ENCODE measurements around the gene FOXD1.
A peak's percentile ranks its signal among the peaks of the same experiment; 100 is the strongest.
"Not testable (repeated sequence)": the region's sequence is repeated elsewhere in the genome, so short reads cannot be mapped to it uniquely, and the experiment has no call there.

The FOXD1 gene

DNA sequence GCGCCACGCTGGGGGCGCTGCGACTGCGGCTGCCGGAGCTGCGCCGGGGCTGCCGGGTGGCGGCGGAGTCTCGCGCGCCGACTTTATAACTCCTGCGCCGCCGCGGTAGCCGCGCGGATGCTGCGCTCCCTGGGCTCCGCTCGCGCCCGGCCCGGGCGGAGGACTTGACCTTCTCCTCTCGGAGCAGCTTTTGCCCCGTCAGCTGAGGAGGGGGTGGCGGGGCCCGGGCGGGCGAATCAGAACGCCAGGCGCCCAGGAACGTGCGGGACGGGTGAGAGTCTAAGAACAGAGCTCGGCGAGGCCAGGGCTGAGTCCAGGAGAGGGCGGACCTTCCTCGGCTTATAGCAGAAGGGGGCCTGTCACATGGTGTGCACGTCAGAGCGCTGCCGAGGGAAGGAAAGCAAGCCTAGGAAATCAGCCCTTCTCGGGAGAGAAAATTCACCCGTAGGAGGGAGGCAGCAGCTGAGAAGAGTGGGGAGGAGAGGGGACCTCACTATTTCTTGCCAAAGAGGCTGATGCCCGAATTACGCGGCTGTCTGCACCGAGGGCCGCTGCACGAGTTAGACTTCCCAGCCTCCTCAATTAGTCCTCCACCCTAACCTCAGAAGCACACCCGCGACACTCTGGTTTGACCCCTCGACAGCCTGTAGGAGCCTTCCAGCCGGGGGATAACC lies at the start of gene FOXD1:
FOXD1 (minus strand) TSS at position 315 of the 674 bp plus-strand sequence. CDS start 415 bp downstream, outside the sequence.
- peak within 1 kb of the TSS; percentile 94 for H3K4me2 ChIP-seq
- no peak within 1 kb of the TSS; the same call in 1 of the 2 replicates for H3K9ac ChIP-seq
- peaks cover 85% of the 10 kb centered on the region for H4K20me1 ChIP-seq
- no peaks in the 10 kb centered on the region for H3K36me3 ChIP-seq
- peaks cover 100% of the 10 kb centered on the region for H3K27me3 ChIP-seq
- H3K4me1 ChIP-seq: peaks cover 29% of the 10 kb centered on the region
- H3K27ac ChIP-seq: no peak within 1 kb of the TSS
- H3K4me3 ChIP-seq: peak within 1 kb of the TSS; percentile 68
- peaks cover 30% of the 10 kb centered on the region for H3K9me3 ChIP-seq
- TF ChIP-seq Cebpa-rat (IDR thresholded peaks at IDR 0.05): no peak

DNA sequence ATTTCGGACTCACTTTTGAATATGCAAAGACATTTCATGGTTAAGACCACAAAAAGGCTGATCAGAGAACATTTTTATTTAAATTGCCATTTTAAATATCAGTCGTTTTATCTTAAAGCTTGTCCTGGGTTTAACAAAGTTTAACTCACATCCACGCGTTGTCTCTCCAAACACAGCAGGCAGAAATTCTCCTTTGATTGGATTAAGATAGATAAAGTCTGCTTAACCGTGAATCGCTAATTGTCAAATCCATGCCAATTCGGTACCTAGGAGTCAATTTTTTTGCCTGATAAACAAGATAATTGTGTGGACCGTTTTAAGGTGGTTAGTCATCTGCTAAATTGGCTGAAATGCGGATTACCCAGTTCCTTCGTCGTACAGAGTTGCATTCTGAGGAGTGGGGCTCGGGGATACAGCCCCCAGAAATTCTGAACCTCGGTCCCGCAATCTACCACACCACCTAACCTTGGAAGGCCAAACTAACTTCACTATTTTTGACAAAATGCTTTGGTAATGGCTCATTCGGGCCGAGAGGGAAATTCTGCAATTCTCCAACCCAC lies 49.0 kb upstream of the FOXD1 start:
- Histone ChIP-seq H3K9me3 (no peaks in the 10 kb centered on the region), H3K4me3 (peak overlapping the region; percentile 95), H3K27ac (peak overlapping the region; percentile 99), H3K9ac (peak overlapping the region; percentile 98), H4K20me1 (peaks cover 36% of the 10 kb centered on the region), H3K27me3 (no peaks in the 10 kb centered on the region), H3K4me2 (peak overlapping the region; percentile 84), H3K4me1 (peaks cover 33% of the 10 kb centered on the region), H3K36me3 (peaks cover 18% of the 10 kb centered on the region)
- TF ChIP-seq Cebpa-rat (IDR thresholded peaks at IDR 0.05): no peak

DNA sequence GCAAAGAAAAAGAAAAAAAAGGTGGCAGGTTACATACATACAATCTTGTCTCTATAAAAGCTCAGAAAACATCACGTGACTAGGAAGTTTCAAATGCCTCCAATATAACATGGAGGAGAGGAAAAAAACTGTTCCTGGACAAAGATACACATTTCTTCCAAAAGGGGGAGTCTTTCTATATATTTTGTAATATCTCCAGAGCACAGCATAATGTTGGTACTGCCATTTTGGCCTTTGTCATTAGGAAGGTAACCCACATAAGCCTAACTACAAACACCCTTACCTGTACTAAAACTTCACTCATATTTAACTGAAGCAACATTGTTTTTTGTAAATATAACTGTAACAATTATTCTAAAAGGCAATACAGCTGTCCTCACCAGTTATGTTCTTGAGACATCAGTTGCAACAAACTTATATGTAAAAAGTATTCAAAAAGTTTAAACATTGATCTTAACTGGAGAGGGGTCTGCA lies 48.4 kb upstream of the FOXD1 start:
- peak overlapping the region; percentile 84 for H3K4me2 ChIP-seq
- no peak overlapping the region for H3K9ac ChIP-seq
- H3K9me3 ChIP-seq: no peaks in the 10 kb centered on the region
- H3K27me3 ChIP-seq: no peaks in the 10 kb centered on the region
- H3K4me1 ChIP-seq: peaks cover 32% of the 10 kb centered on the region
- H3K27ac ChIP-seq: no peak overlapping the region
- TF ChIP-seq Cebpa-rat (IDR thresholded peaks at IDR 0.05): no peak
- peak overlapping the region; percentile 95; the same call in 1 of the 2 replicates for H3K4me3 ChIP-seq
- H3K36me3 ChIP-seq: peaks cover 13% of the 10 kb centered on the region
- H4K20me1 ChIP-seq: peaks cover 30% of the 10 kb centered on the region

DNA sequence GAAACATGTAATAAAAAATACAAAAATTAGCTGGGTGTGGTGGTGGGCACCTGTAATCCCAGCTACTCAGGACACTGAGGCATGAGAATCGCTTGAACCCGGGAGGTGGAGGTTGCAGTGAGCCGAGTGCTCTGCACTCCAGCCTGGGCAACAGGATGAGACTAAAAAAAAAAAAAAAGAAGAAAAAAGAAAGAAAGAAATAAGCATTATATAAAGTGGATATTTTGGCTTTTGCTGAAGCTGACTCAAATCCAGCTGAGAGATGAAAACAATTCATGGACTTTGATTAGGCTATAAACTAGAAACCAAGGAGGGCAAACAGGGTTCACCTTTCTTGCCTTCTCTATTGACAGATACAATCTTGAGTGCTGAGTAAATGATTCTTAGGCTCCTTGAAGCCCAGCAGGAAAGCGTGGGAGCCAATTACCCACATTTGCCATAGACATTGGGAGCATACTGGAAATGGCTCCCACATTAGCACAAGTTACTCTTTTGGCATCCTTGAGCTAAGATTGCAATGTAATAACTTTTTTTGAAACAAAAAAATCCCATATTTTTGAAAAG lies 47.3 kb upstream of the FOXD1 start:
- H3K4me3 ChIP-seq: no peak overlapping the region
- no peak for TF ChIP-seq Cebpa-rat (IDR thresholded peaks at IDR 0.05)
- H3K27me3 ChIP-seq: no peaks in the 10 kb centered on the region
- H3K36me3 ChIP-seq: peaks cover 1% of the 10 kb centered on the region; the same call in 1 of the 2 replicates
- peaks cover 19% of the 10 kb centered on the region for H4K20me1 ChIP-seq
- no peaks in the 10 kb centered on the region for H3K9me3 ChIP-seq
- no peak overlapping the region for H3K27ac ChIP-seq
- H3K4me2 ChIP-seq: no peak overlapping the region
- no peak overlapping the region for H3K9ac ChIP-seq
- H3K4me1 ChIP-seq: peaks cover 24% of the 10 kb centered on the region

DNA sequence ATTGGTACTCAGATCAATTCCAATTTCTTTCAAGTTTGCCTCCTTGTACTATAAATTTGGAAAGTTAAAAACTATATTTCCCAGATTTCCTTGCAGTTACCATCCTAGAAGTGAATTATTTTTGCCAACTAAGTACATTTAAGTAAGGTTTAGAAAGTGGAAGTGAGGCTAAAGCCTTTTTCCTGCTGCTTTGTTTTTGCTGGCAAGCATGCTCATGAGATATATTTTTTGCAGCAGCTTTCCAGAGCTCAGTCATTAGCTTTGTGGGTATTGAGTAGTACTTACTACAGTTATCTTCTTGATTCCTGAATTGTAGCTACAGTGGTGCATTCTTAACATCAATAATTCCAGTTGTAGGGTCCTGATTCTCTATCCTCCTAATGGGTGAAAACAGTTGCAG lies 46.1 kb upstream of the FOXD1 start:
- TF ChIP-seq Cebpa-rat (IDR thresholded peaks at IDR 0.05): no peak
- Histone ChIP-seq H3K4me1 (peaks cover 13% of the 10 kb centered on the region), H3K4me3 (no peak overlapping the region), H3K9ac (no peak overlapping the region), H3K27ac (no peak overlapping the region), H3K9me3 (no peaks in the 10 kb centered on the region), H3K4me2 (no peak overlapping the region), H3K27me3 (no peaks in the 10 kb centered on the region), H3K36me3 (no peaks in the 10 kb centered on the region), H4K20me1 (peaks cover 7% of the 10 kb centered on the region)

DNA sequence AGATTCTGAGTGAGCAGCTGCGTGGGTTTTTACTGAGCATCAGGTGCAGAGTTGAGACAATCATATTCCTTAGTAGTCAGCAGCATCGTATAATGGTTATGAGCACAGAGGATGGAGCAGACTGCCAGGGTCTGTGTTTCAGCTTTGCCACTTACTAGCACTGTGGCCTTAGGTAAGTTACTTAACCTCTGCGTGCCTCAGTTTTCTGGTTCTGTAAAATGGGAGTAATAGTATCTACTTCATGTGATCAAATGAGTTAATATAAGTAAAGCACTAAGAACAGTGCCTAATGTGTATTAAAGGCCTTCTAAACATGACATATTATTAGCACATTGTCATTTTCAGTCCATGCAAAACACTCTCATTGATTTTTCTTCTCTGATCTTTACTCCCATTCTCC lies 44.8 kb upstream of the FOXD1 start:
- TF ChIP-seq Cebpa-rat (IDR thresholded peaks at IDR 0.05): no peak
- Histone ChIP-seq H3K27ac (no peak overlapping the region), H3K4me1 (peaks cover 9% of the 10 kb centered on the region), H3K4me2 (no peak overlapping the region), H3K36me3 (no peaks in the 10 kb centered on the region), H3K9me3 (no peaks in the 10 kb centered on the region), H3K4me3 (no peak overlapping the region), H3K9ac (no peak overlapping the region), H4K20me1 (no peaks in the 10 kb centered on the region), H3K27me3 (no peaks in the 10 kb centered on the region)

DNA sequence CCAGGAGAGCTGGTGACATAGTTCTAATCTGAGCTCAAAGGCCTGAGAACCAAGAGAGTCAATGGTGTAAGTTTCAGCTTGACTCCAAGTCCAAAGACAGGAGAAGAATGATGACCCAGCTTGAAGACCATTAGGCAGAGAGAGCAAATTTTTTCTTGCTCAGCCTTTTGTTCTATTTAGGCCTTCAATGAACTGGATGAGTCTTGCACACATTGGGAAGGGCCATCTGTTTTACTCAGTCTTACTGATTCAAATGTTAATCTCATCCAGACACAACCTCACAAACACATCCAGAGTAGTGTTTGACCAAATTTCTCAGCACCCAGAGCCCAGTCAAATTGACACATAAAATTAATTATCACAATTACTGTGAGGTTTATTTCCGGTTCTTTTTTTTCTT lies 42.6 kb upstream of the FOXD1 start:
- Histone ChIP-seq H3K27me3 (no peaks in the 10 kb centered on the region), H3K9ac (no peak overlapping the region), H3K4me2 (no peak overlapping the region), H3K9me3 (no peaks in the 10 kb centered on the region), H3K4me3 (no peak overlapping the region), H4K20me1 (no peaks in the 10 kb centered on the region), H3K36me3 (no peaks in the 10 kb centered on the region), H3K27ac (no peak overlapping the region), H3K4me1 (no peaks in the 10 kb centered on the region)
- no peak for TF ChIP-seq Cebpa-rat (IDR thresholded peaks at IDR 0.05)

DNA sequence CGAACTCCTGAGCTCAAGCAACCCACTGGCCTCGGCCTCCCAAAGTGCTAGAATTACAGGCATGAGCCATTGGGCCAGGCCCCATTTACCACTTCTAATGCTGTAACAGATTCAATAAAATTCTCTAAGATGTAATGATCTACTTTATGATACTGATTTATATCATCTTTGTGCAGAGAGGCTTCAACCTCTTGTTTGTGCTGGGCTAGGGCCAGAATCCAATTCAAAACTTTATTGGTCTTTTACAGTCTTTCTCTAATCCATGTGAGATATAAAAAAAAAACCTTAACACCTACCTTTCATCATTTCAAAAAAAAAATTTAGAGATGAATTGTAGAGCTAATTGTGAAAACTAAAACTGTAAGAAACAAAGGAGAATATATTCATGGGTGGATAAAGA lies 41.5 kb upstream of the FOXD1 start:
- TF ChIP-seq Cebpa-rat (IDR thresholded peaks at IDR 0.05): no peak
- H3K4me3 ChIP-seq: no peak overlapping the region
- no peaks in the 10 kb centered on the region for H3K36me3 ChIP-seq
- H3K9ac ChIP-seq: no peak overlapping the region
- no peaks in the 10 kb centered on the region for H3K9me3 ChIP-seq
- no peaks in the 10 kb centered on the region for H3K4me1 ChIP-seq
- H3K4me2 ChIP-seq: no peak overlapping the region
- H4K20me1 ChIP-seq: no peaks in the 10 kb centered on the region
- H3K27ac ChIP-seq: no peak overlapping the region
- no peaks in the 10 kb centered on the region for H3K27me3 ChIP-seq

DNA sequence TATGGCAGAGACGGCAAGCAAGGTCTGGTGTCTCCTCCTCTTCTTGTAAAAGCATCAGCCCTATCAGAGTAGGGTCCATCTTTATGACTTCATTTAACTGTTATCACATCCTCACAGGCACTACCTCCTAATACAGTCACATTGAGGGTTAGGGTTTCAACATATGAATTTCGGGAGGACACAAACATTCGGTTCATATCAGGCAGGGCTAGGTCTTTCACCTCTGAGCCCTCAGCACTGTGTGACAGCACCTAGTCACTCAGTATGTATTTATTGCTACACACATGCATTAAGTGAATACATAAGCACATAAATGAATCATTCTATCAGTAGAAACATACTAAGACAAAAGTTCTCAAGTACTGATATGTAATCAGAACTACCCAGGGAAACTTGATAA lies 40.2 kb upstream of the FOXD1 start:
- Histone ChIP-seq H3K4me3 (no peak overlapping the region), H3K4me2 (no peak overlapping the region), H3K4me1 (no peaks in the 10 kb centered on the region), H3K36me3 (no peaks in the 10 kb centered on the region), H3K9ac (no peak overlapping the region), H4K20me1 (no peaks in the 10 kb centered on the region), H3K27ac (no peak overlapping the region), H3K9me3 (no peaks in the 10 kb centered on the region), H3K27me3 (no peaks in the 10 kb centered on the region)
- no peak for TF ChIP-seq Cebpa-rat (IDR thresholded peaks at IDR 0.05)

DNA sequence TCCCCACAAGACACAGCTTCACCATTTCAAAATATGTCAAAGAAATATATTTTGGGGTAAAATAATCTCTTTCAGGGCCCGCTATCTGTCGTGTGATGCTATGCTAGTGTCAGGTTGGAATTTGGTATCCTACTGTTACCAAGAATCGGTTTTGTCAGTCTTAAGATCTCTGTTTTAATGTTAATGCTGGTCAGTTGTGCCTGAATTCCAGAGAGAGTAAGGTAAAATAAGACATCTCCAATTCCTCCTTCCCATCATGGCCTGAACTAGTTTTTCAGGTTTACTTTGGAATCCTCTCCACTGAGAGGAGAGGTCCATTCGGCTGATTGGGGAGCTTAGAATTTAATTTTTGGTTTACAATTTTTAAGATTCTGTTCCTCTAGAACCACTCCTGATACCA lies 39.2 kb upstream of the FOXD1 start:
- Histone ChIP-seq H3K9me3 (no peaks in the 10 kb centered on the region), H3K4me2 (no peak overlapping the region), H3K27me3 (no peaks in the 10 kb centered on the region), H3K9ac (no peak overlapping the region), H3K36me3 (no peaks in the 10 kb centered on the region), H4K20me1 (no peaks in the 10 kb centered on the region), H3K27ac (no peak overlapping the region), H3K4me1 (no peaks in the 10 kb centered on the region), H3K4me3 (no peak overlapping the region)
- TF ChIP-seq Cebpa-rat (IDR thresholded peaks at IDR 0.05): no peak

DNA sequence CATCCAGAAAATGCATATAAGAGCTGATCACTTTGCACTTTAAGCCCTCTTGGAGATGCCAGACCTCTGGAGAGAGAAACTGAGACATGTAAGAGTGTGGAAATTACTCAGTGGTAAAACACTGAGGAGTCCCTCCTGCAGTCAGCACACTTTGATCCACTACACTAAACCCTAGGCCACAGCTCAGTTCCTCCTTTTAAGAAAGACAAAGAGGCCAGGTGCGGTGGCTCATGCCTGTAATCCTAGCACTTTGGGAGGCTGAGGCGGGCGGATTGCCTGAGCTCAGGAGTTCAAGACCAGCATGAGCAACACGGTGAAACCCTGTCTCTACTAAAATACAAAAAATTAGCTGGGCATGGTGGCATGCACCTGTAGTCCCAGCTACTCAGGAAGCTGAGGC lies 38.7 kb upstream of the FOXD1 start:
- not testable (repeated sequence) for H4K20me1 ChIP-seq, H3K4me1 ChIP-seq, H3K27ac ChIP-seq, H3K36me3 ChIP-seq, H3K27me3 ChIP-seq, H3K4me3 ChIP-seq, H3K9ac ChIP-seq, H3K9me3 ChIP-seq, H3K4me2 ChIP-seq

Measured in BLaER1 (cell line).